ENCODE results near the gene SLC40A1. TPM values are rescaled to one million over a fixed set of nuclear protein-coding genes. Genes with fewer than 3 reads are reported as not detected.

Gene SLC40A1
- total and polyA plus RNA-seq, 2 donors (not counting 3 experiments of a cell fraction or from before 2014, with no cell fraction given): 8.5 to 15.1 TPM

DNA sequence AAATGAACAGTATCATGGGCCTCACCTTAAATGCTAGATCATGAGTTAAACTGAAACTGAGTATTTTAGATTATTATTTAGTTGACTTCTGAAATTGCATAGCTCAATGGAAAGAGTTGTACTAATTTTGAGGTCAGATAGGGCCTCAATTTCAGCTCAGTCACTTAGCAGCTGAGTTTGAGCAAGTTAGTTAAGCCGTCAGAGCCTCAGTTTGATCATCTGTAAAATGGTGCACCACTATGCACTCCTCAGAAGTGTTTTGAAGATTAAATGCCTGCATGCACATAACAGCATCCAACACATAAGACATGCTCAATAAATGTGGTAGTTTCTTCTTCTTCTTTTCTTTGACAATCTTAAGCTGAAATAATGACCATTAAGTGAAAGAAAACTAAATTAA, 42.5 kb upstream of the SLC40A1 start:
- dilution Hi-C loops (cut with MboI; ENCODE audit: extremely low pct_ligation_motif_present, low sequenced_read_pairs) (no loop called here), intact Hi-C loops (cut with micrococcal nuclease) (no loop called here)
- no peak overlapping the region for H3K4me2 ChIP-seq (ENCODE audit: insufficient read depth, low read length)
- DNase-seq (ENCODE audit: low read depth, low spot score) (no peak), FAIRE-seq (no peak)
- H3K27ac ChIP-seq (ENCODE audit: insufficient read depth, low read depth, low read length): no peak overlapping the region
- no peak overlapping the region for H2AFZ ChIP-seq (ENCODE audit: low read depth, low read length)
- BruUV-seq (replicated peaks): no TSS peak
- H3K4me1 ChIP-seq (ENCODE audit: control insufficient read depth, extremely low read depth, insufficient read depth, low read length): no peaks in the 10 kb centered on the region
- no peaks in the 10 kb centered on the region for H3K9me1 ChIP-seq (replicated peaks; ENCODE audit: control insufficient read depth, extremely low read depth, insufficient read depth, low read length)
- no peak overlapping the region for H3K4me3 ChIP-seq (replicated peaks in 1 of 3; ENCODE audit: insufficient read depth in 1 of 3, low read depth in 1 of 3, low read length in 3 of 3)
- TF ChIP-seq, protein P1, sequence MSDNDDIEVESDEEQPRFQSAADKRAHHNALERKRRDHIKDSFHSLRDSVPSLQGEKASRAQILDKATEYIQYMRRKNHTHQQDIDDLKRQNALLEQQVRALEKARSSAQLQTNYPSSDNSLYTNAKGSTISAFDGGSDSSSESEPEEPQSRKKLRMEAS (IDR thresholded peaks at IDR 0.05; ENCODE audit: insufficient read depth, insufficient read length): no peak
- TF ChIP-seq, protein P2, sequence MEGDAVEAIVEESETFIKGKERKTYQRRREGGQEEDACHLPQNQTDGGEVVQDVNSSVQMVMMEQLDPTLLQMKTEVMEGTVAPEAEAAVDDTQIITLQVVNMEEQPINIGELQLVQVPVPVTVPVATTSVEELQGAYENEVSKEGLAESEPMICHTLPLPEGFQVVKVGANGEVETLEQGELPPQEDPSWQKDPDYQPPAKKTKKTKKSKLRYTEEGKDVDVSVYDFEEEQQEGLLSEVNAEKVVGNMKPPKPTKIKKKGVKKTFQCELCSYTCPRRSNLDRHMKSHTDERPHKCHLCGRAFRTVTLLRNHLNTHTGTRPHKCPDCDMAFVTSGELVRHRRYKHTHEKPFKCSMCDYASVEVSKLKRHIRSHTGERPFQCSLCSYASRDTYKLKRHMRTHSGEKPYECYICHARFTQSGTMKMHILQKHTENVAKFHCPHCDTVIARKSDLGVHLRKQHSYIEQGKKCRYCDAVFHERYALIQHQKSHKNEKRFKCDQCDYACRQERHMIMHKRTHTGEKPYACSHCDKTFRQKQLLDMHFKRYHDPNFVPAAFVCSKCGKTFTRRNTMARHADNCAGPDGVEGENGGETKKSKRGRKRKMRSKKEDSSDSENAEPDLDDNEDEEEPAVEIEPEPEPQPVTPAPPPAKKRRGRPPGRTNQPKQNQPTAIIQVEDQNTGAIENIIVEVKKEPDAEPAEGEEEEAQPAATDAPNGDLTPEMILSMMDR (IDR thresholded peaks at IDR 0.05; ENCODE audit: extremely low read depth in 1 of 2, insufficient read depth in 1 of 2, low read depth in 1 of 2, low read length in 2 of 2): no peak
- TF ChIP-seq GATA2 (IDR thresholded peaks at IDR 0.05; ENCODE audit: insufficient read depth, insufficient read length, low read depth, low read length) (no peak), FOS (IDR thresholded peaks at IDR 0.05; ENCODE audit: borderline replicate concordance, insufficient read depth, low read length) (no peak), MYC (IDR thresholded peaks at IDR 0.05; ENCODE audit: low read depth, low read length) (no peak), POLR2AphosphoS5 (IDR thresholded peaks at IDR 0.05; ENCODE audit: insufficient read depth, low read depth, low read length) (no peak), JUN (IDR thresholded peaks at IDR 0.05; ENCODE audit: borderline replicate concordance, insufficient read depth, insufficient read length, low read depth) (no peak), POLR2A (IDR thresholded peaks at IDR 0.05; ENCODE audit: low read depth, low read length) (no peak), EZH2 (IDR thresholded peaks at IDR 0.05; ENCODE audit: borderline replicate concordance, low read depth, low read length, severe bottlenecking) (no peak)
- H3K27me3 ChIP-seq (ENCODE audit: control insufficient read depth in 2 of 2, insufficient read depth in 2 of 2, low read length in 2 of 2): no peaks in the 10 kb centered on the region
- no peaks in the 10 kb centered on the region for H3K9me3 ChIP-seq (replicated peaks; ENCODE audit: control insufficient read depth, insufficient read depth, low read length)
- H3K9ac ChIP-seq (replicated peaks; ENCODE audit: extremely low read depth, insufficient read depth, low read length): no peak overlapping the region
- H4K20me1 ChIP-seq (replicated peaks; ENCODE audit: control insufficient read depth, extremely low read depth, insufficient read depth, low read length): no peaks in the 10 kb centered on the region
- H3K79me2 ChIP-seq (ENCODE audit: control insufficient read depth, insufficient read depth, low read length): no peaks in the 10 kb centered on the region
- CTCF ChIA-PET: interaction anchor here (1.1 kb wide), 1 partner anchor 8 kb away, joined by 3 read pairs; no protein-coding TSS in a partner anchor
- POLR2A ChIA-PET: no interaction called here
- no peaks in the 10 kb centered on the region for H3K36me3 ChIP-seq (ENCODE audit: control insufficient read depth in 2 of 2, extremely low read depth in 1 of 2, insufficient read depth in 2 of 2, low read length in 2 of 2)
